Measurements from ENCODE around the gene MTMR10. TPM values are rescaled to one million over a fixed set of nuclear protein-coding genes. Genes with fewer than 3 reads are reported as not detected.
A peak's percentile ranks its signal among the peaks of the same experiment; 100 is the strongest.

Gene MTMR10
- total RNA-seq, 1 donor from 2014 or later: 28.1 TPM

DNA sequence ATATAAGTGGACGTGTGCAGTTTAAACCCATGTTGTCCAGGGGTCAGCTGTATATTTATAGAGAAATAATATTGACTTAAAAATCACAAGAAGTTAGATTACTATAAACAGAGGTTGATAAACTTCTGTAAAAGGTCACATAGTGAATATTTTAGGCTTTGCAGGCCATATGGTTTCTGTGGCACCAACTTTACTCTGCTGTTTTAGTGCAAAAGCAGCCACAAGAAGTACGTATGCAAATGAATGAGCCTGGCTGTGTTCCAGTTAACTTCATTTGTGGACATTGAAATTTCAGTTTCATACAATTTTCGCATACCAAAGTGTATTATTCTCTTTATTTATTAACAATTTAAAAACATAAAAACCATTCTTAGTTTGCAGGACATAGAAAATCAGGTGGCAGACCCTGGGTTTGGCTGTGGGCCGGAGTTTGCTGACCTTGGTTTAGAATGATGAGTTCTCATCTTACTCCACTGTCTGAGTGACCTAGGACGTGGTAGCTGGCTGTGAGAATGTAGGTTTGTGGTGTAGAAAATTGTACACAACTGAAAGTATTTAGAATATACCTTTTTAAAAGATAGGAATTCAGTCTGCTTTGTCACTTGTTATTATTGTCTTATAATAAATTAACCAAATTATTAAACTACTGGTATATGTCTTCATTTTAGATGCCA lies 71.4 kb downstream of the MTMR10 start:
- DNase-seq: no peak

GRCh38 chr15:30918366-30918765 lies 73.1 kb downstream of the MTMR10 start:
- DNase-seq: no peak

GRCh38 chr15:30917675-30918074 lies 73.8 kb downstream of the MTMR10 start:
- no peak for DNase-seq

- DNase-seq: no peak
Measured at GRCh38 chr15:30917013-30917412, 74.4 kb downstream of the MTMR10 start.

- DNase-seq: no peak
Measured at GRCh38 chr15:30913761-30914160, 77.7 kb downstream of the MTMR10 start.

DNA sequence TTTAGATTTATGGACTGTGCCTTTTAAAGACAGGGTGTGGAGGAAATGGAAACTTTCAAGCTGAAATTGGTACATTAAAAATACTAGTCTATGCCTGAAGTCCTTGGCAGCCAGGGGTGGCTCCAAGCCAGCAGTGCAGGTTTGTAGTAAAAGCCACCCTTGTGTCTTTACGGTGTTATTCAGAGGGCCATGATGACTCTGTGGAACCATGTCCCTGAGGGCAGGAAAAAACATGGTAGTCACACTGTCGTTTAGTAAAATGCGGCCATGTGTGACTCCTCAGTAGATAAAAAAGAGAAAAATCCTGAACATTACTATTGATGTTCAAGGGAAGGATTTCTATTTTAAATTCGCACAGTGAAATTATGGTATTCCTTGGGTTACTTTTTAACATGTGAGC lies 85.1 kb downstream of the MTMR10 start:
- DNase-seq: no peak

GRCh38 chr15:30905821-30906220 lies 85.6 kb downstream of the MTMR10 start:
- DNase-seq: no peak

- no peak for DNase-seq
Measured at GRCh38 chr15:30904812-30905211, 86.6 kb downstream of the MTMR10 start.

- DNase-seq: peak; percentile 86
Measured at GRCh38 chr15:30903497-30904187, 87.8 kb downstream of the MTMR10 start, which contains the start of gene FAN1. TSS of gene FAN1 (plus strand) at chr15:30903915. CDS start at chr15:30904664, 749 bp downstream.

DNA sequence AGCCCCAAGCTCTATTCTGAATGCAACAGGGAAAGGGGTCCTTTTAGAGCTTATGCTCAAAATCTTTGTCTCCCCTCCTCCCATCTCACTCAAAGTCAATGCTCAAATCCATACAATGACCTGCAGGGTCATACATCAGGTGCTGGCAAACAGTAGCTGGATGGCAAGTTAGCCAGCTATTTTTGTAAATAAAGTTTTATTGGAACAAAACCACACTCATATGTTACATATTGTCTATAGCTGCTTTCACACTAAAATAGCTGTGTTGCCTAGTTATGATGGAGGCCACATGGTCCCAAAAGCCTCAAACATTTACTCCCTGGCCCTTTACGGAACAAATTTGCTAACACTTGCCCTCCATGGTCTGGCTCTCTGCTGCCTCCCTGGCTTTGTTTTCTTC lies 89.5 kb downstream of the MTMR10 start:
- DNase-seq: no peak

- DNase-seq: no peak
Measured at GRCh38 chr15:30896211-30896606, 95.2 kb downstream of the MTMR10 start.

GRCh38 chr15:30895461-30896210 lies 95.8 kb downstream of the MTMR10 start:
- DNase-seq: no peak

GRCh38 chr15:30889196-30889595 lies 102.2 kb downstream of the MTMR10 start:
- DNase-seq: no peak

Small RNA genes within 50 kb of the gene (small RNA-seq; reads per million reads assigned to genes)
- not detected for gene RNU6-466P (ENCODE audit: low replicate concordance)

Other genes starting within 250 kb of the MTMR10 start
- 19.4 TPM for gene FAN1, start 87.7 kb downstream of the MTMR10 start, total RNA-seq
- gene TRPM1, start 110.1 kb upstream of the MTMR10 start, total RNA-seq: 3.5 TPM

All from skin of body (tissue), 3 donors.